Endothelial cell of umbilical vein (primary cell): ENCODE measurements around the gene NOTCH1. TPM values are rescaled to one million over a fixed set of nuclear protein-coding genes. Genes with fewer than 3 reads are reported as not detected.

Experiments
- BruUV-seq: library from RNA; stranded (reverse); fragments of 400-500 nt; replicated peaks from 2 replicates; lab custom pipeline; 2021; lab: Mats Ljungman, UMichigan
- CTCF ChIA-PET: fragments of 300-600, 350-600 bp; sonication (Branson Sonifier 250); formaldehyde crosslinking; loops from one replicate; lab custom pipeline; 2021; ENCODE audit warnings: antibody characterized with exemption, inconsistent platforms; lab: Charles Lee
- POLR2A ChIA-PET: fragments of 300-600, 350-600 bp; sonication (Branson Sonifier 250); formaldehyde crosslinking; loops from one replicate; lab custom pipeline; 2021; ENCODE audit warnings: antibody characterized with exemption, inconsistent platforms; lab: Charles Lee
- DNase-seq: peaks from one replicate; pipeline ENCODE4 v3.0.0-alpha.2; 2011; ENCODE audit warnings: low read depth, low spot score
- FAIRE-seq: peaks from 2 replicates; lab custom pipeline; 2011; peaks lifted over from hg19 to GRCh38; lab: Jason Lieb, UNC
- H2AFZ ChIP-seq: 2 replicates; pipeline ENCODE4 v1.6.0; 2012; ENCODE audit warnings: low read depth, low read length, control low read depth, inconsistent platforms
- H3K27ac ChIP-seq: 2 replicates; pipeline ENCODE4 v1.5.1; 2011; ENCODE audit warnings: low read depth, mild to moderate bottlenecking, control low read depth, low read length, moderate library complexity; ENCODE audit not compliant: insufficient read depth
- H3K27me3 ChIP-seq, 2 experiments: 2 replicates each; pipeline versions ENCODE4 v1.6.0 to v1.6.1; 2011; ENCODE audit warnings: low read length in 2 of 2, mixed read lengths in 1 of 2; ENCODE audit not compliant: control insufficient read depth in 2 of 2, insufficient read depth in 2 of 2
- H3K36me3 ChIP-seq, 2 experiments: 2 replicates in 1 of 2; 3 replicates in 1 of 2; pipeline ENCODE4 v1.5.1; 2011; ENCODE audit warnings: low read length in 2 of 2, mild to moderate bottlenecking in 1 of 2, moderate library complexity in 1 of 2; ENCODE audit not compliant: control insufficient read depth in 2 of 2, insufficient read depth in 2 of 2; ENCODE audit errors: extremely low read depth in 1 of 2
- H3K4me1 ChIP-seq: 3 replicates; pipeline ENCODE4 v1.5.1; 2011; ENCODE audit warnings: mild to moderate bottlenecking, low read length; ENCODE audit not compliant: control insufficient read depth, insufficient read depth; ENCODE audit errors: extremely low read depth
- H3K4me2 ChIP-seq: 2 replicates; pipeline ENCODE4 v1.6.1; 2011; ENCODE audit warnings: low read length, control low read depth, mixed read lengths; ENCODE audit not compliant: insufficient read depth
- H3K4me3 ChIP-seq, 3 experiments: fragments of 200-600 bp in 1 of 3; sonication (generic), shearing (Covaris generic) in 1 of 3; replicated peaks in 1 of 3; 2 replicates each; pipeline ENCODE4 v1.5.1; 2011 to 2016; ENCODE audit warnings: control low read depth in 3 of 3, low read length in 3 of 3, mild to moderate bottlenecking in 2 of 3, inconsistent platforms in 1 of 3, low read depth in 1 of 3, moderate library complexity in 1 of 3; ENCODE audit not compliant: insufficient read depth in 1 of 3
- H3K79me2 ChIP-seq: 2 replicates; pipeline ENCODE4 v1.6.0; 2012; ENCODE audit warnings: low read length, inconsistent platforms; ENCODE audit not compliant: control insufficient read depth, insufficient read depth
- H3K9ac ChIP-seq: replicated peaks from 2 replicates; pipeline ENCODE3; 2011; ENCODE audit warnings: low read length, control low read depth; ENCODE audit not compliant: insufficient read depth; ENCODE audit errors: extremely low read depth
- H3K9me1 ChIP-seq: replicated peaks from 3 replicates; pipeline ENCODE4 v1.6.0; 2011; ENCODE audit warnings: mild to moderate bottlenecking, low read length; ENCODE audit not compliant: control insufficient read depth, insufficient read depth; ENCODE audit errors: extremely low read depth
- H3K9me3 ChIP-seq: replicated peaks from 2 replicates; pipeline ENCODE4 v1.5.1; 2012; ENCODE audit warnings: low read length, inconsistent platforms; ENCODE audit not compliant: control insufficient read depth, insufficient read depth
- H4K20me1 ChIP-seq: replicated peaks from 2 replicates; pipeline ENCODE3; 2011; ENCODE audit warnings: mild to moderate bottlenecking, low read length; ENCODE audit not compliant: control insufficient read depth, insufficient read depth; ENCODE audit errors: extremely low read depth
- EZH2 ChIP-seq: IDR thresholded peaks from 2 replicates; pipeline ENCODE4 v1.6.1; 2012; ENCODE audit warnings: borderline replicate concordance, low read depth, mild to moderate bottlenecking, moderate library complexity, low read length, inconsistent platforms; ENCODE audit not compliant: severe bottlenecking
- FOS ChIP-seq: IDR thresholded peaks from 2 replicates; pipeline ENCODE4 v1.6.1; 2011; ENCODE audit warnings: mild to moderate bottlenecking, low read length, moderate library complexity, borderline replicate concordance; ENCODE audit not compliant: insufficient read depth
- GATA2 ChIP-seq: IDR thresholded peaks from 2 replicates; pipeline ENCODE4 v1.7.0; 2011; ENCODE audit warnings: low read depth, mild to moderate bottlenecking, moderate library complexity, mixed read lengths, low read length; ENCODE audit not compliant: insufficient read length, insufficient read depth
- JUN ChIP-seq: IDR thresholded peaks from 2 replicates; pipeline ENCODE4 v1.6.1; 2011; ENCODE audit warnings: borderline replicate concordance, low read depth; ENCODE audit not compliant: insufficient read length, insufficient read depth
- MYC ChIP-seq: IDR thresholded peaks from one replicate; pipeline ENCODE4 v1.6.1; 2011; ENCODE audit warnings: mild to moderate bottlenecking, low read depth, low read length
- POLR2A ChIP-seq: IDR thresholded peaks from 2 replicates; pipeline ENCODE4 v1.6.1; 2012; ENCODE audit warnings: low read depth, mild to moderate bottlenecking, control low read depth, low read length
- POLR2AphosphoS5 ChIP-seq: IDR thresholded peaks from 2 replicates; pipeline ENCODE4 v1.6.1; 2012; ENCODE audit warnings: low read depth, mild to moderate bottlenecking, control low read depth, low read length, moderate library complexity; ENCODE audit not compliant: insufficient read depth
- dilution Hi-C: fragments of 300-500 bp; cut with MboI; formaldehyde crosslinking; loops from one replicate; pipeline ENCODE4 v1.15.0; 2019; ENCODE audit warnings: low sequenced_read_pairs; ENCODE audit not compliant: extremely low pct_ligation_motif_present
- intact Hi-C: fragments of 100-400 bp; cut with micrococcal nuclease; formaldehyde crosslinking; loops from one replicate; pipeline ENCODE4 v1.10.0; 2022
- polyA plus RNA-seq, 4 experiments: library from polyadenylated mRNA; depleted of rRNA in 3 of 4; stranded (reverse) in 3 of 4; unstranded in 1 of 4; fragments of >200 nt; gene quantifications; 2 replicates each; pipeline versions ENCODE4 v1.2.1 to v1.2.3, GENCODE V29; 2011 to 2012; ENCODE audit warnings: missing spikeins in 1 of 4
- total RNA-seq: library from RNA; stranded (reverse); gene quantifications from 2 replicates; pipeline ENCODE4 v1.2.3, GENCODE V29; 2021
- TF ChIP-seq, protein P1 (sequence below), 2 donors: IDR thresholded peaks; 1 replicate in 1 of 2; 2 replicates in 1 of 2; pipeline ENCODE4 v1.5.1; 2011; ENCODE audit warnings: low read length in 2 of 2, mild to moderate bottlenecking in 2 of 2, moderate library complexity in 2 of 2, control low read depth in 1 of 2, inconsistent platforms in 1 of 2, low read depth in 1 of 2; ENCODE audit not compliant: insufficient read depth in 1 of 2; ENCODE audit errors: extremely low read depth in 1 of 2
- TF ChIP-seq, protein P2 (sequence below): IDR thresholded peaks from 2 replicates; pipeline ENCODE4 v1.6.1; 2011; ENCODE audit not compliant: insufficient read depth, insufficient read length

The NOTCH1 gene
- total and polyA plus RNA-seq, 2 donors (not counting 3 experiments of a cell fraction or from before 2014, with no cell fraction given), result 31.7 to 153 TPM

DNA sequence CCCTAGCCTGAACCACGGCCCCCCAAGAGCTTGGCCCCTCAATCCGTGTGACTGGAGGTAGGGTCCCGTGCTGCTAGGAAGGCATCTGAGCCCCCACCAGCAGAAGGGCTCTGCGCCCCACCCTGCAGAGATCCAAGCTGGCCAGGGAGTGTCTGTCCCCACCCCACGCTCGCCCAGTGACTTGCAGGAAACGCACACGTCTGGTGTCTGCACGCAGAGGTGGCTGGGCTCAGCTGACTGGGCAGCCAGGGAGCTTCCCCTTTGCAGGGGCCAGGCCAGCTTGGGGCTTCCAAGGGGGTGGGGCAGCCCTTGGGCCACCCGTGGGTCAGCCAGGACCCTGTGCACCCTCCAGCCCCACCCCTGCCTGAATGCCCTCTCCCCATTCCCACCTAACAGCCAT, 24.3 kb downstream of the NOTCH1 start:
- no peaks in the 10 kb centered on the region for H4K20me1 ChIP-seq
- no peaks in the 10 kb centered on the region for H3K9me1 ChIP-seq
- peak overlapping the region; percentile 15 for H3K27ac ChIP-seq
- H3K27me3 ChIP-seq, result no peaks in the 10 kb centered on the region
- H2AFZ ChIP-seq, result no peak overlapping the region
- H3K9me3 ChIP-seq, result no peaks in the 10 kb centered on the region
- CTCF ChIA-PET, result no interaction called here
- BruUV-seq, result no TSS peak
- H3K36me3 ChIP-seq, result peaks cover 9 to 69% of the 10 kb centered on the region in 2 experiments
- no peaks in the 10 kb centered on the region for H3K4me1 ChIP-seq
- peaks cover 53% of the 10 kb centered on the region for H3K79me2 ChIP-seq
- POLR2A ChIA-PET, result no interaction called here
- dilution Hi-C loops, result no loop called here
- H3K4me2 ChIP-seq, result no peak overlapping the region
- FAIRE-seq (no peak), DNase-seq (no peak)
- intact Hi-C loops, result no loop called here
- no peak overlapping the region for H3K4me3 ChIP-seq
- no peak for TF ChIP-seq GATA2
- TF ChIP-seq EZH2, result no peak
- TF ChIP-seq POLR2AphosphoS5, result no peak
- TF ChIP-seq, protein P1, sequence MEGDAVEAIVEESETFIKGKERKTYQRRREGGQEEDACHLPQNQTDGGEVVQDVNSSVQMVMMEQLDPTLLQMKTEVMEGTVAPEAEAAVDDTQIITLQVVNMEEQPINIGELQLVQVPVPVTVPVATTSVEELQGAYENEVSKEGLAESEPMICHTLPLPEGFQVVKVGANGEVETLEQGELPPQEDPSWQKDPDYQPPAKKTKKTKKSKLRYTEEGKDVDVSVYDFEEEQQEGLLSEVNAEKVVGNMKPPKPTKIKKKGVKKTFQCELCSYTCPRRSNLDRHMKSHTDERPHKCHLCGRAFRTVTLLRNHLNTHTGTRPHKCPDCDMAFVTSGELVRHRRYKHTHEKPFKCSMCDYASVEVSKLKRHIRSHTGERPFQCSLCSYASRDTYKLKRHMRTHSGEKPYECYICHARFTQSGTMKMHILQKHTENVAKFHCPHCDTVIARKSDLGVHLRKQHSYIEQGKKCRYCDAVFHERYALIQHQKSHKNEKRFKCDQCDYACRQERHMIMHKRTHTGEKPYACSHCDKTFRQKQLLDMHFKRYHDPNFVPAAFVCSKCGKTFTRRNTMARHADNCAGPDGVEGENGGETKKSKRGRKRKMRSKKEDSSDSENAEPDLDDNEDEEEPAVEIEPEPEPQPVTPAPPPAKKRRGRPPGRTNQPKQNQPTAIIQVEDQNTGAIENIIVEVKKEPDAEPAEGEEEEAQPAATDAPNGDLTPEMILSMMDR (IDR thresholded peaks at IDR 0.05; ENCODE audit: extremely low read depth in 1 of 2, insufficient read depth in 1 of 2, low read depth in 1 of 2, low read length in 2 of 2), result no peak
- no peak for TF ChIP-seq JUN
- TF ChIP-seq, protein P2, sequence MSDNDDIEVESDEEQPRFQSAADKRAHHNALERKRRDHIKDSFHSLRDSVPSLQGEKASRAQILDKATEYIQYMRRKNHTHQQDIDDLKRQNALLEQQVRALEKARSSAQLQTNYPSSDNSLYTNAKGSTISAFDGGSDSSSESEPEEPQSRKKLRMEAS, result no peak
- no peak for TF ChIP-seq FOS
- TF ChIP-seq POLR2A, result no peak
- TF ChIP-seq MYC, result no peak
- no peak overlapping the region for H3K9ac ChIP-seq
